Osteocyte (in vitro differentiated cells): Measurements from ENCODE around the gene AMER1. TPM values are rescaled to one million over a fixed set of nuclear protein-coding genes. Genes with fewer than 3 reads are reported as not detected.
A peak's percentile ranks its signal among the peaks of the same experiment; 100 is the strongest.

Experiments used
- DNase-seq: peaks from one replicate; pipeline ENCODE4 v3.0.0; 2021; ENCODE audit warnings: mixed read lengths; ENCODE audit not compliant: unreplicated experiment; ENCODE audit errors: extremely low spot score
- H3K27ac Mint-ChIP-seq: one replicate; pipeline ENCODE4 v1.8.0; 2021; ENCODE audit warnings: mild to moderate bottlenecking, mixed read lengths; ENCODE audit not compliant: unreplicated experiment
- H3K27me3 Mint-ChIP-seq: one replicate; pipeline ENCODE4 v1.8.0; 2021; ENCODE audit warnings: mixed read lengths; ENCODE audit not compliant: unreplicated experiment
- H3K36me3 Mint-ChIP-seq: one replicate; pipeline ENCODE4 v1.8.0; 2021; ENCODE audit warnings: mixed read lengths; ENCODE audit not compliant: unreplicated experiment
- H3K4me1 Mint-ChIP-seq: one replicate; pipeline ENCODE4 v1.8.0; 2021; ENCODE audit warnings: mixed read lengths; ENCODE audit not compliant: unreplicated experiment
- H3K4me3 Mint-ChIP-seq: one replicate; pipeline ENCODE4 v1.8.0; 2021; ENCODE audit warnings: mild to moderate bottlenecking, moderate library complexity, mixed read lengths; ENCODE audit not compliant: unreplicated experiment
- H3K9me3 Mint-ChIP-seq: one replicate; pipeline ENCODE4 v1.8.0; 2021; ENCODE audit warnings: mixed read lengths; ENCODE audit not compliant: unreplicated experiment
- total RNA-seq: library from RNA; stranded (reverse); gene quantifications from 2 replicates; pipeline ENCODE4 v1.2.1, GENCODE V29; 2021
- TF ChIP-seq, protein P1 (sequence below): fragments of 200-600 bp; sonication (generic); IDR thresholded peaks from 2 replicates; pipeline ENCODE4 v1.5.0; 2021; ENCODE audit warnings: antibody characterized with exemption, mild to moderate bottlenecking, moderate library complexity

Gene AMER1
- total RNA-seq, 1 donor from 2014 or later: 4.8 TPM

DNA sequence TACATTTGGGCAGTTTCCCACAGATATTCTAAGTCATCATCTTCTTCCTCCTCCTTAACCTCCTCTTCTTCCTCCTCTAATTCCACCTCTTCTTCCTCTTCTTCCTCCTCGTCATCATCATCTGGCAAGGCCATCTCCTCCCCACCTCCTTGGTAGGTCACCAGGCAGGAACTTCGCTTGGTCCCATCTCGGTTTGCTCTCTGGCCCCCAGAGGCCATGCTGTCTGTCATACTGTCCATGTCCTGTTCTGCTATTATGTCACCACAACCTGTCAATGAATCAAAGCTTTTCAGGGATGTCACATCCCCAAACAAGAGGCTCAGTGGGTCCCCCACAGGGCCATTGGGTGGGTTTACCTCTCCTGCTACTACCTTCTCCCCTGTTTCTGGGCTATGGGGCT lies 13.5 kb downstream of the AMER1 start:
- Mint-ChIP-seq H3K9me3 (peaks cover 3% of the 10 kb centered on the region), H3K27me3 (no peaks in the 10 kb centered on the region), H3K36me3 (peaks cover 7% of the 10 kb centered on the region), H3K27ac (no peak overlapping the region), H3K4me1 (no peaks in the 10 kb centered on the region), H3K4me3 (no peak overlapping the region)
- TF ChIP-seq, protein P1, sequence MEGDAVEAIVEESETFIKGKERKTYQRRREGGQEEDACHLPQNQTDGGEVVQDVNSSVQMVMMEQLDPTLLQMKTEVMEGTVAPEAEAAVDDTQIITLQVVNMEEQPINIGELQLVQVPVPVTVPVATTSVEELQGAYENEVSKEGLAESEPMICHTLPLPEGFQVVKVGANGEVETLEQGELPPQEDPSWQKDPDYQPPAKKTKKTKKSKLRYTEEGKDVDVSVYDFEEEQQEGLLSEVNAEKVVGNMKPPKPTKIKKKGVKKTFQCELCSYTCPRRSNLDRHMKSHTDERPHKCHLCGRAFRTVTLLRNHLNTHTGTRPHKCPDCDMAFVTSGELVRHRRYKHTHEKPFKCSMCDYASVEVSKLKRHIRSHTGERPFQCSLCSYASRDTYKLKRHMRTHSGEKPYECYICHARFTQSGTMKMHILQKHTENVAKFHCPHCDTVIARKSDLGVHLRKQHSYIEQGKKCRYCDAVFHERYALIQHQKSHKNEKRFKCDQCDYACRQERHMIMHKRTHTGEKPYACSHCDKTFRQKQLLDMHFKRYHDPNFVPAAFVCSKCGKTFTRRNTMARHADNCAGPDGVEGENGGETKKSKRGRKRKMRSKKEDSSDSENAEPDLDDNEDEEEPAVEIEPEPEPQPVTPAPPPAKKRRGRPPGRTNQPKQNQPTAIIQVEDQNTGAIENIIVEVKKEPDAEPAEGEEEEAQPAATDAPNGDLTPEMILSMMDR: no peak
- no peak for DNase-seq

GRCh38 chrX:64191281-64192010 lies 14.1 kb downstream of the AMER1 start:
- DNase-seq: peak; percentile 81
- Mint-ChIP-seq H3K4me3 (no peak overlapping the region), H3K27me3 (no peaks in the 10 kb centered on the region), H3K27ac (no peak overlapping the region), H3K9me3 (peaks cover 3% of the 10 kb centered on the region), H3K36me3 (peaks cover 7% of the 10 kb centered on the region), H3K4me1 (no peaks in the 10 kb centered on the region)
- TF ChIP-seq, protein P1: no peak

GRCh38 chrX:64190136-64190740 lies 15.3 kb downstream of the AMER1 start:
- peak; percentile 69 for DNase-seq
- H3K36me3 Mint-ChIP-seq: peaks cover 7% of the 10 kb centered on the region
- peaks cover 3% of the 10 kb centered on the region for H3K9me3 Mint-ChIP-seq
- H3K4me3 Mint-ChIP-seq: no peak overlapping the region
- no peaks in the 10 kb centered on the region for H3K27me3 Mint-ChIP-seq
- H3K4me1 Mint-ChIP-seq: no peaks in the 10 kb centered on the region
- TF ChIP-seq, protein P1: no peak
- H3K27ac Mint-ChIP-seq: no peak overlapping the region

DNA sequence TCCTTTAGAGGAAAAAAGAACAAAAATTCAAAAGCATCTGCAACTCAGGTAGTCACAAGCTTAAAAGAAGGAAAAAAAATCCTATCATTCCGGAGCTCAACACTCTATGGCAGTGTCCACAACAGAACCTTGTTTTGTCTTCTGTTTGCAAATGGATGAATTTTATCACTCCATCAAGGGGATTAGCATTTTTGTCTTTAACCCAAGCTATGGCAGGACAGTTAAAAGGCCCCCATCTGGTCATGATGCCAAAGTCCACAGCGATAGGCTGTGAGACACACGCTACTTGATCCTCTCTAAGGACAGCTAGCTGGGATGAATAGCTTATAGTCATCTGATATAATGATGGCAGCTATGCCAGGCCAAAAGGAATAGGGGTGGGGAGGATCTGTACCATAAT lies 16.6 kb downstream of the AMER1 start:
- peaks cover 3% of the 10 kb centered on the region for H3K9me3 Mint-ChIP-seq
- DNase-seq: no peak
- H3K4me1 Mint-ChIP-seq: no peaks in the 10 kb centered on the region
- no peak overlapping the region for H3K27ac Mint-ChIP-seq
- TF ChIP-seq, protein P1: no peak
- H3K36me3 Mint-ChIP-seq: peaks cover 7% of the 10 kb centered on the region
- no peak overlapping the region for H3K4me3 Mint-ChIP-seq
- no peaks in the 10 kb centered on the region for H3K27me3 Mint-ChIP-seq

- H3K36me3 Mint-ChIP-seq: peaks cover 7% of the 10 kb centered on the region
Observed at GRCh38 chrX:64187762-64188150, 17.8 kb downstream of the AMER1 start.

More at GRCh38 chrX:64187762-64188150, 17.8 kb downstream of the AMER1 start:
- DNase-seq: peak; percentile 63
- peaks cover 3% of the 10 kb centered on the region for H3K9me3 Mint-ChIP-seq
- no peak overlapping the region for H3K4me3 Mint-ChIP-seq
- TF ChIP-seq, protein P1: no peak
- no peak overlapping the region for H3K27ac Mint-ChIP-seq
- no peaks in the 10 kb centered on the region for H3K4me1 Mint-ChIP-seq
- no peaks in the 10 kb centered on the region for H3K27me3 Mint-ChIP-seq
